CD8-positive, alpha-beta memory T cell (primary cell): Measurements from ENCODE around the gene IQCK. TPM values are rescaled to one million over a fixed set of nuclear protein-coding genes. Genes with fewer than 3 reads are reported as not detected.
A peak's percentile ranks its signal among the peaks of the same experiment; 100 is the strongest.

Source experiments
- CTCF ChIA-PET: fragments of 350-600 bp; sonication (Branson Sonifier 250); formaldehyde crosslinking; loops from one replicate; lab custom pipeline; 2021; ENCODE audit warnings: antibody characterized with exemption; lab: Charles Lee
- POLR2A ChIA-PET: fragments of 350-600 bp; sonication (Branson Sonifier 250); formaldehyde crosslinking; loops from one replicate; lab custom pipeline; 2021; ENCODE audit warnings: antibody characterized with exemption; lab: Charles Lee
- DNase-seq, 5 donors: peaks; one replicate each; pipeline versions ENCODE4 v3.0.0 to v3.0.0-alpha.2; 2020 to 2022; ENCODE audit warnings: mixed read lengths in 1 of 5
- H3K27ac ChIP-seq: one replicate; pipeline ENCODE4 v1.7.0; 2013; ENCODE audit warnings: low read depth, mild to moderate bottlenecking, low read length, moderate library complexity
- H3K27me3 ChIP-seq: 2 replicates; pipeline ENCODE4 v1.7.0; 2013; ENCODE audit warnings: low read length, mild to moderate bottlenecking; ENCODE audit not compliant: insufficient read depth, poor library complexity, severe bottlenecking
- H3K36me3 ChIP-seq: 2 replicates; pipeline ENCODE4 v1.7.0; 2013; ENCODE audit warnings: mild to moderate bottlenecking, low read length, moderate library complexity; ENCODE audit not compliant: insufficient read depth
- H3K4me1 ChIP-seq: 2 replicates; pipeline ENCODE4 v1.7.0; 2013; ENCODE audit warnings: mild to moderate bottlenecking, low read length, moderate library complexity; ENCODE audit not compliant: insufficient read depth
- H3K4me3 ChIP-seq: 2 replicates; pipeline ENCODE4 v1.7.0; 2013; ENCODE audit warnings: mild to moderate bottlenecking, low read length
- H3K9me3 ChIP-seq: 2 replicates; pipeline ENCODE4 v1.7.0; 2013; ENCODE audit warnings: mild to moderate bottlenecking, low read length
- H3K27ac Mint-ChIP-seq, 8 donors: one replicate each; pipeline ENCODE4 v1.8.0; 2020 to 2021; ENCODE audit warnings: mixed read lengths in 8 of 8, mild to moderate bottlenecking in 6 of 8, inconsistent platforms in 3 of 8, moderate library complexity in 3 of 8
- H3K27me3 Mint-ChIP-seq, 2 donors: one replicate each; pipeline ENCODE4 v1.8.0; 2020 to 2021; ENCODE audit warnings: mixed read lengths in 2 of 2, mild to moderate bottlenecking in 1 of 2, moderate library complexity in 1 of 2
- H3K36me3 Mint-ChIP-seq, 3 donors: one replicate each; pipeline ENCODE4 v1.8.0; 2020 to 2021; ENCODE audit warnings: mixed read lengths in 3 of 3, inconsistent platforms in 1 of 3, mild to moderate bottlenecking in 1 of 3
- H3K4me1 Mint-ChIP-seq, 3 donors: one replicate each; pipeline ENCODE4 v1.8.0; 2020 to 2021; ENCODE audit warnings: mixed read lengths in 3 of 3, inconsistent platforms in 1 of 3, mild to moderate bottlenecking in 1 of 3
- H3K4me3 Mint-ChIP-seq, 7 donors: one replicate each; pipeline ENCODE4 v1.8.0; 2020 to 2021; ENCODE audit warnings: mixed read lengths in 7 of 7, mild to moderate bottlenecking in 6 of 7, moderate library complexity in 4 of 7, inconsistent platforms in 2 of 7
- H3K9me3 Mint-ChIP-seq, 5 donors: one replicate each; pipeline ENCODE4 v1.8.0; 2020 to 2022; ENCODE audit warnings: mixed read lengths in 5 of 5, mild to moderate bottlenecking in 3 of 5, moderate library complexity in 2 of 5, inconsistent platforms in 1 of 5
- polyA plus RNA-seq: library from polyadenylated mRNA; unstranded; fragments of 300-500 nt; fragmentation: Illumina TruSeq; gene quantifications from one replicate; pipeline ENCODE4 v1.2.3, GENCODE V29; 2021
- total RNA-seq, 2 experiments: library from RNA; stranded (reverse); gene quantifications; one replicate each; pipeline ENCODE4 v1.2.3, GENCODE V29; 2021

The IQCK gene
- total and polyA plus RNA-seq, 3 experiments from 2014 or later = 1.9 to 3.8 (median 2.6) TPM

- DNase-seq = peak in 1 of 5 donors; percentile 48
- no peak overlapping the region for H3K4me3 ChIP-seq
Observed at GRCh38 chr16:19883966-19884485, 166.0 kb downstream of the IQCK start.

GRCh38 chr16:19884611-19885450, 166.8 kb downstream of the IQCK start, which contains the start of gene GPRC5B:
GPRC5B (minus strand) TSS chr16:19884848; CDS start chr16:19872845, 12,003 bp downstream.
- Histone ChIP-seq H3K4me1 (peaks cover 24% of the 10 kb centered on the region), H3K27ac (no peak within 1 kb of the TSS), H3K27me3 (peaks cover 23% of the 10 kb centered on the region), H3K9me3 (no peaks in the 10 kb centered on the region), H3K36me3 (no peaks in the 10 kb centered on the region), H3K4me3 (peak within 1 kb of the TSS; percentile 75)
- Mint-ChIP-seq H3K36me3 (no peaks in the 10 kb centered on the region), H3K27ac (peak within 1 kb of the TSS in 7 of 8 donors; percentile 29 to 77 (median 64)), H3K9me3 (peaks cover 0 to 4% (median 0%) of the 10 kb centered on the region in 5 donors), H3K4me1 (peaks cover 20 to 36% (median 25%) of the 10 kb centered on the region in 3 donors), H3K4me3 (peak within 1 kb of the TSS; percentile 79 to 96 (median 84)), H3K27me3 (peaks cover 29 to 34% of the 10 kb centered on the region in 2 donors)
- CTCF ChIA-PET = interaction anchor here (0.7 to 2.0 kb wide), 4 partner anchors 188 to 330 kb away, joined by 3 to 19 read pairs (median 5); partner anchors contain the start of gene VPS35L
- DNase-seq = peak; percentile 21 to 68 (median 39)
- POLR2A ChIA-PET = no interaction called here

More at GRCh38 chr16:19883966-19884485, 166.0 kb downstream of the IQCK start:
- Mint-ChIP-seq H3K9me3 (peaks cover 0 to 4% (median 0%) of the 10 kb centered on the region in 5 donors), H3K36me3 (no peaks in the 10 kb centered on the region), H3K4me3 (peak overlapping the region in 6 of 7 donors; percentile 59 to 83 (median 67)), H3K4me1 (peaks cover 20 to 36% (median 25%) of the 10 kb centered on the region in 3 donors), H3K27ac (no peak overlapping the region), H3K27me3 (peaks cover 29 to 40% of the 10 kb centered on the region in 2 donors)
- H3K9me3 ChIP-seq = no peaks in the 10 kb centered on the region
- POLR2A ChIA-PET = no interaction called here
- no peaks in the 10 kb centered on the region for H3K36me3 ChIP-seq
- CTCF ChIA-PET = interaction anchor here (0.7 to 1.5 kb wide), 3 partner anchors 188 to 285 kb away, joined by 3 to 6 read pairs (median 4); no protein-coding TSS in a partner anchor
- peaks cover 23% of the 10 kb centered on the region for H3K27me3 ChIP-seq
- H3K4me1 ChIP-seq = peaks cover 24% of the 10 kb centered on the region
- no peak overlapping the region for H3K27ac ChIP-seq

GRCh38 chr16:19885451-19886072, 167.5 kb downstream of the IQCK start:
- Histone ChIP-seq H3K27me3 (peaks cover 23% of the 10 kb centered on the region), H3K4me1 (peaks cover 24% of the 10 kb centered on the region), H3K4me3 (peak overlapping the region; percentile 75), H3K27ac (no peak overlapping the region), H3K9me3 (no peaks in the 10 kb centered on the region), H3K36me3 (no peaks in the 10 kb centered on the region)
- POLR2A ChIA-PET = no interaction called here
- Mint-ChIP-seq H3K27ac (peak overlapping the region in 7 of 8 donors; percentile 29 to 77 (median 64)), H3K9me3 (peaks cover 0 to 4% (median 0%) of the 10 kb centered on the region in 5 donors), H3K4me3 (peak overlapping the region; percentile 79 to 96 (median 84)), H3K36me3 (no peaks in the 10 kb centered on the region), H3K27me3 (peaks cover 29 to 34% of the 10 kb centered on the region in 2 donors), H3K4me1 (peaks cover 20 to 36% (median 25%) of the 10 kb centered on the region in 3 donors)
- DNase-seq = peak in 2 of 5 donors; percentile 8 to 46
- CTCF ChIA-PET = interaction anchor here (1.0 to 4.1 kb wide), 12 partner anchors 8 to 383 kb away, joined by 3 to 53 read pairs (median 6); partner anchors contain the start of genes CCP110 and VPS35L

GRCh38 chr16:19886073-19886941, 168.2 kb downstream of the IQCK start:
- Mint-ChIP-seq H3K36me3 (no peaks in the 10 kb centered on the region), H3K4me1 (peaks cover 20 to 36% (median 25%) of the 10 kb centered on the region in 3 donors), H3K27me3 (peaks cover 24 to 34% of the 10 kb centered on the region in 2 donors), H3K27ac (peak overlapping the region in 6 of 8 donors; percentile 15 to 67 (median 26)), H3K9me3 (peaks cover 0 to 2% (median 0%) of the 10 kb centered on the region in 5 donors), H3K4me3 (peak overlapping the region; percentile 79 to 96 (median 84))
- H3K4me3 ChIP-seq = peak overlapping the region; percentile 28
- H3K36me3 ChIP-seq = no peaks in the 10 kb centered on the region
- no peaks in the 10 kb centered on the region for H3K9me3 ChIP-seq
- H3K4me1 ChIP-seq = peaks cover 24% of the 10 kb centered on the region
- DNase-seq = peak; percentile 60 to 79 (median 65)
- POLR2A ChIA-PET = no interaction called here
- CTCF ChIA-PET = interaction anchor here (0.6 to 4.1 kb wide), 17 partner anchors 9 to 384 kb away, joined by 3 to 53 read pairs (median 4); partner anchors contain the start of genes CCP110 and VPS35L
- no peak overlapping the region for H3K27ac ChIP-seq
- peaks cover 23% of the 10 kb centered on the region for H3K27me3 ChIP-seq

GRCh38 chr16:19888834-19889233, 170.8 kb downstream of the IQCK start:
- Mint-ChIP-seq H3K36me3 (no peaks in the 10 kb centered on the region), H3K4me1 (peaks cover 16 to 24% (median 16%) of the 10 kb centered on the region in 3 donors), H3K4me3 (no peak overlapping the region), H3K27ac (no peak overlapping the region), H3K9me3 (peaks cover 0 to 2% (median 0%) of the 10 kb centered on the region in 5 donors), H3K27me3 (peaks cover 13 to 21% of the 10 kb centered on the region in 2 donors)
- Histone ChIP-seq H3K27me3 (peaks cover 12% of the 10 kb centered on the region), H3K4me1 (peaks cover 17% of the 10 kb centered on the region), H3K36me3 (no peaks in the 10 kb centered on the region), H3K4me3 (no peak overlapping the region), H3K9me3 (no peaks in the 10 kb centered on the region), H3K27ac (no peak overlapping the region)
- ChIA-PET POLR2A (no interaction called here), CTCF (interaction anchor here (1.0 to 4.1 kb wide), 3 partner anchors 289 to 329 kb away, joined by 3 to 53 read pairs (median 6); no protein-coding TSS in a partner anchor)
- no peak for DNase-seq

GRCh38 chr16:19890901-19891300, 172.8 kb downstream of the IQCK start:
- Mint-ChIP-seq H3K27ac (no peak overlapping the region), H3K4me1 (peaks cover 6 to 8% (median 6%) of the 10 kb centered on the region in 3 donors), H3K27me3 (peaks cover 7 to 11% of the 10 kb centered on the region in 2 donors), H3K9me3 (peaks cover 0 to 2% (median 0%) of the 10 kb centered on the region in 5 donors), H3K36me3 (no peaks in the 10 kb centered on the region), H3K4me3 (no peak overlapping the region)
- peaks cover 8% of the 10 kb centered on the region for H3K4me1 ChIP-seq
- H3K36me3 ChIP-seq = no peaks in the 10 kb centered on the region
- DNase-seq = no peak
- H3K27me3 ChIP-seq = peaks cover 2% of the 10 kb centered on the region
- ChIA-PET POLR2A (no interaction called here), CTCF (interaction anchor here (0.7 to 2.1 kb wide), 4 partner anchors 8 to 290 kb away, joined by 3 to 6 read pairs (median 5); no protein-coding TSS in a partner anchor)
- no peaks in the 10 kb centered on the region for H3K9me3 ChIP-seq
- no peak overlapping the region for H3K4me3 ChIP-seq
- H3K27ac ChIP-seq = no peak overlapping the region

GRCh38 chr16:19892902-19893301, 174.8 kb downstream of the IQCK start:
- no peak overlapping the region for H3K27ac Mint-ChIP-seq
- no peaks in the 10 kb centered on the region for H3K9me3 ChIP-seq
- no peaks in the 10 kb centered on the region for H3K9me3 Mint-ChIP-seq
- no peaks in the 10 kb centered on the region for H3K4me1 Mint-ChIP-seq
- no peaks in the 10 kb centered on the region for H3K36me3 ChIP-seq
- DNase-seq = no peak
- H3K4me1 ChIP-seq = no peaks in the 10 kb centered on the region
- H3K4me3 Mint-ChIP-seq = no peak overlapping the region
- no peak overlapping the region for H3K4me3 ChIP-seq
- H3K27ac ChIP-seq = no peak overlapping the region
- no peaks in the 10 kb centered on the region for H3K36me3 Mint-ChIP-seq
- CTCF ChIA-PET = no interaction called here
- peaks cover 6 to 15% of the 10 kb centered on the region in 2 donors for H3K27me3 Mint-ChIP-seq
- H3K27me3 ChIP-seq = no peaks in the 10 kb centered on the region
- POLR2A ChIA-PET = no interaction called here
